Astrocyte of the spinal cord (primary cell): ENCODE data around the gene KCNN4.

Source experiments
- DNase-seq: peaks from one replicate; pipeline ENCODE4 v3.0.0; 2011; ENCODE audit warnings: low read depth, low spot score
- H3K4me3 ChIP-seq: 2 replicates; pipeline ENCODE4 v1.5.1; 2011; ENCODE audit warnings: low read depth, mild to moderate bottlenecking, low read length, moderate library complexity
- CTCF ChIP-seq: IDR thresholded peaks from 2 replicates; pipeline ENCODE4 v1.5.1; 2012; ENCODE audit warnings: low read depth, mild to moderate bottlenecking, low read length, inconsistent platforms
- in situ Hi-C: cut with HindIII; loops from 2 replicates; pipeline ENCODE4 v1.10.0; 2017; ENCODE audit warnings: low sequenced_read_pairs

The KCNN4 gene

GRCh38 chr19:43755256-43755801 is 25.4 kb downstream of the KCNN4 start:
- in situ Hi-C loops: no loop called here
- DNase-seq: peak; percentile 66
- H3K4me3 ChIP-seq: peak overlapping the region; percentile 83
- no peak for TF ChIP-seq CTCF

GRCh38 chr19:43754503-43755255 is 26.1 kb downstream of the KCNN4 start, which contains the start of gene SMG9:
SMG9 (minus strand) TSS chr19:43754962; CDS start chr19:43750741, 4,221 bp downstream.
- H3K4me3 ChIP-seq: peak within 1 kb of the TSS; percentile 83
- in situ Hi-C loops: no loop called here
- DNase-seq: peak; percentile 99
- TF ChIP-seq CTCF: no peak

- DNase-seq: no peak
- TF ChIP-seq CTCF: no peak
- in situ Hi-C loops: no loop called here
- H3K4me3 ChIP-seq: peak overlapping the region; percentile 83
These were observed 26.6 kb downstream of the KCNN4 start for GRCh38 chr19:43754253-43754502.

- in situ Hi-C loops: no loop called here
- DNase-seq: no peak
- H3K4me3 ChIP-seq: no peak overlapping the region
- TF ChIP-seq CTCF: no peak
These were observed 28.4 kb downstream of the KCNN4 start for GRCh38 chr19:43752287-43752875.

- in situ Hi-C loops: no loop called here
- DNase-seq: peak; percentile 53
- TF ChIP-seq CTCF: no peak
- H3K4me3 ChIP-seq: no peak overlapping the region
These were observed 29.1 kb downstream of the KCNN4 start for GRCh38 chr19:43751466-43752220.

GRCh38 chr19:43749898-43750297 is 30.9 kb downstream of the KCNN4 start:
- no peak overlapping the region for H3K4me3 ChIP-seq
- in situ Hi-C loops: no loop called here
- DNase-seq: no peak
- no peak for TF ChIP-seq CTCF
